NCI-H128 (cell line): ENCODE data around the gene UROD.
A peak's percentile ranks its signal among the peaks of the same experiment; 100 is the strongest.
"Not testable (repeated sequence)": the region's sequence is repeated elsewhere in the genome, so short reads cannot be mapped to it uniquely, and the experiment has no call there.

Source experiments
- DNase-seq: peaks from one replicate; lab custom pipeline; 2025; ENCODE audit not compliant: unreplicated experiment; lab: John Stamatoyannopoulos, UW

The UROD gene

GRCh38 chr1:45011837-45012638 is at the start of gene UROD:
TSS of gene UROD (plus strand) at chr1:45012254. CDS start at chr1:45012266, 12 bp downstream.
- peak; percentile 93 for DNase-seq

GRCh38 chr1:44962729-44963128 is 49.3 kb upstream of the UROD start:
- no peak for DNase-seq

- no peak for DNase-seq
These were observed 47.7 kb upstream of the UROD start for GRCh38 chr1:44964396-44964795.

- no peak for DNase-seq
These were observed 41.7 kb upstream of the UROD start for GRCh38 chr1:44970317-44970716.

- DNase-seq, result no peak
These were observed 38.4 kb upstream of the UROD start for GRCh38 chr1:44973645-44974044.

- DNase-seq, result no peak
These were observed 35.8 kb upstream of the UROD start for GRCh38 chr1:44976252-44976651.

GRCh38 chr1:44977372-44977771 is 34.7 kb upstream of the UROD start:
- DNase-seq, result not testable (repeated sequence)

GRCh38 chr1:44985747-44986359 is 26.2 kb upstream of the UROD start:
- DNase-seq, result no peak

- DNase-seq, result no peak
These were observed 23.4 kb upstream of the UROD start for GRCh38 chr1:44988531-44989156.

GRCh38 chr1:44994309-44994898 is 17.6 kb upstream of the UROD start:
- no peak for DNase-seq

GRCh38 chr1:44995467-44996238 is 16.4 kb upstream of the UROD start:
- no peak for DNase-seq

- no peak for DNase-seq
These were observed 12.8 kb upstream of the UROD start for GRCh38 chr1:44999232-44999631.

- DNase-seq, result no peak
These were observed 11.0 kb upstream of the UROD start for GRCh38 chr1:45001011-45001481.

- DNase-seq, result not testable (repeated sequence)
These were observed 10.5 kb upstream of the UROD start for GRCh38 chr1:45001576-45001975.

- DNase-seq, result no peak
These were observed 9.1 kb upstream of the UROD start for GRCh38 chr1:45002650-45003645.

GRCh38 chr1:45003741-45004140 is 8.3 kb upstream of the UROD start:
- DNase-seq, result no peak

GRCh38 chr1:45004281-45004920 is 7.7 kb upstream of the UROD start:
- DNase-seq, result no peak

- no peak for DNase-seq
These were observed 6.3 kb upstream of the UROD start for GRCh38 chr1:45005761-45006160.

GRCh38 chr1:45007311-45007710 is 4.7 kb upstream of the UROD start:
- no peak for DNase-seq
